ENCODE measurements around the gene RTL10.

The RTL10 gene

DNA sequence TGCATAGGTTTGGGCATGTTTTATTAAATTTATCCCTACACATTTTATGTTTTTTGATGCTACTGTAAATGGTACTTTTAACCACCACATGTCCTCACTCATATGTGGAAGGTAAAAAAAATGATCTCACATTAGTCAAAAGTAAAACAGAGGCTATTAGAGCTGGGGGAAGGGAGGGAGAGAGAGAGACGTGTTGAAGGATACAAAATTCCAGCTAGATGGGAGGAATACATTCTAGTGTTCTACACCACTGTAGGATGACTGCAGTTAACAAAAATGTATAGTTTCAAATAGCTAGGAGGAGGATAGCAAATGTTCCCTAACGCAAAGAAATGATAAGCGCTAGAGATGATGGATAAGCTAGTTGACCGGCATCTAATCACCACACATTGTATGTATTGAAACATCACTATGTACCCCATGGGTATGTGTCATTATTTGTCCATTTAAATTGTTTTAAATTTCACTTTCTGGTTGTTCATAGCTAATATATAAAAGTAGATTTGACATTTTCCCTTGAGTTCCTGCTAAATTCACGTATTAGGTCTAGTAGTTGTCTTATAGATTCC lies 9.9 kb upstream of the RTL10 start:
- POLR2A ChIA-PET (ENCODE audit: low non-redundant PET) = no interaction called here
- no peak overlapping the region for H3K27ac ChIP-seq
- DNase-seq (ENCODE audit: low spot score) = no peak
- CTCF ChIA-PET = no interaction called here
- TF ChIP-seq, protein P1, sequence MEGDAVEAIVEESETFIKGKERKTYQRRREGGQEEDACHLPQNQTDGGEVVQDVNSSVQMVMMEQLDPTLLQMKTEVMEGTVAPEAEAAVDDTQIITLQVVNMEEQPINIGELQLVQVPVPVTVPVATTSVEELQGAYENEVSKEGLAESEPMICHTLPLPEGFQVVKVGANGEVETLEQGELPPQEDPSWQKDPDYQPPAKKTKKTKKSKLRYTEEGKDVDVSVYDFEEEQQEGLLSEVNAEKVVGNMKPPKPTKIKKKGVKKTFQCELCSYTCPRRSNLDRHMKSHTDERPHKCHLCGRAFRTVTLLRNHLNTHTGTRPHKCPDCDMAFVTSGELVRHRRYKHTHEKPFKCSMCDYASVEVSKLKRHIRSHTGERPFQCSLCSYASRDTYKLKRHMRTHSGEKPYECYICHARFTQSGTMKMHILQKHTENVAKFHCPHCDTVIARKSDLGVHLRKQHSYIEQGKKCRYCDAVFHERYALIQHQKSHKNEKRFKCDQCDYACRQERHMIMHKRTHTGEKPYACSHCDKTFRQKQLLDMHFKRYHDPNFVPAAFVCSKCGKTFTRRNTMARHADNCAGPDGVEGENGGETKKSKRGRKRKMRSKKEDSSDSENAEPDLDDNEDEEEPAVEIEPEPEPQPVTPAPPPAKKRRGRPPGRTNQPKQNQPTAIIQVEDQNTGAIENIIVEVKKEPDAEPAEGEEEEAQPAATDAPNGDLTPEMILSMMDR (conservative IDR thresholded peaks at IDR 0.05; ENCODE audit: low read depth) = no peak

DNA sequence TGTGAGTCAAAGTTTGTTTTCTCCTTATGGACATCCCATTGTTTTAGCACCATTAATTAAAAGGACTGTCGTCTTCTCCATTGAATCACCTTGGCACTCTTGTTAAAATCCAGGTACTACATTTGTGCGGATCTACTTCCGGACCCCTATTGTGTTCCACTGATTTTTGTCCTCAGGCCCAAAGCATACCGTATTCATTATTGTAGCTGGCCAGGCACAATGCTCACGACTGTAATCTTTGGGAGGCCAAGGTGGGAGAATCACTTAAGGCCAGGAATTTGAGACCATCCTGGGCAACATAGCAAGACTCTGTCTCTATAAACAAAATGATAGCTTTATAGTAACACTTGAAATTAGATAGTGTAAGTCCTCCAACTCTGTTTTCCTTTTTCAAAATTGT lies 8.9 kb upstream of the RTL10 start:
- ChIA-PET CTCF (no interaction called here), POLR2A (ENCODE audit: low non-redundant PET) (no interaction called here)
- TF ChIP-seq, protein P1 (conservative IDR thresholded peaks at IDR 0.05; ENCODE audit: low read depth) = no peak
- H3K27ac ChIP-seq = no peak overlapping the region
- DNase-seq (ENCODE audit: low spot score) = no peak

DNA sequence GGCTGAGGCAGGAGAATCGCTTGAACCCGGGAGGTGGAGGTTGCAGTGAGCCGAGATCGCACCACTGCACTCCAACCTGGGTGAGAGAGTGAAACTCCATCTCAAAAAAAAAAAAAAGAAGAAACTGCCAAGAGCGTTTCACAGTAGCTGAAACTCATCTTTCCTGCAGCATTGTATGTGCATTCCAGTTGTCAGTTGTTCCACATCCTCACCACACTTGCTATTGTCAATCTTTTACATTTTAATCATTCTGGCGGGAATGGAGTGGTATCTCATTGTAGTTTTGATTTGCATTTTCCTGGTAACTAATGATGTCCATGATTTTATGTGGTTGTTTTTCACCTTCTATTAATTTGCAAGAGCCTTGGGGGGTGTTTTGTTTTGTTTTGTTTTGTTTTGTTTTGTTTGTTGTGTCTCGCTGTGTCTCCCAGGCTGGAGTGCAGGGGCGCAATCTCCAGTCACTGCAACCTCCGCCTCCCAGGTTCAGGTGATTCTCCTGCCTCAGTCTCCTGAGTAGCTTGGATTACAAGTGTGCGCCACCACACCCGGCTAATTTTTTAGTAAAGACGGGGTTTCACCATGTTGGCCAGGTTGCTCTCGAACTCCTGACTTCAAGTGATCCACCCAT lies 8.1 kb upstream of the RTL10 start:
- DNase-seq (ENCODE audit: low spot score) = no peak
- POLR2A ChIA-PET (ENCODE audit: low non-redundant PET) = no interaction called here
- CTCF ChIA-PET = interaction anchor here (0.7 kb wide), 1 partner anchor 9 kb away, joined by 3 read pairs; no protein-coding TSS in a partner anchor
- TF ChIP-seq, protein P1 (conservative IDR thresholded peaks at IDR 0.05; ENCODE audit: low read depth) = no peak
- H3K27ac ChIP-seq = no peak overlapping the region

DNA sequence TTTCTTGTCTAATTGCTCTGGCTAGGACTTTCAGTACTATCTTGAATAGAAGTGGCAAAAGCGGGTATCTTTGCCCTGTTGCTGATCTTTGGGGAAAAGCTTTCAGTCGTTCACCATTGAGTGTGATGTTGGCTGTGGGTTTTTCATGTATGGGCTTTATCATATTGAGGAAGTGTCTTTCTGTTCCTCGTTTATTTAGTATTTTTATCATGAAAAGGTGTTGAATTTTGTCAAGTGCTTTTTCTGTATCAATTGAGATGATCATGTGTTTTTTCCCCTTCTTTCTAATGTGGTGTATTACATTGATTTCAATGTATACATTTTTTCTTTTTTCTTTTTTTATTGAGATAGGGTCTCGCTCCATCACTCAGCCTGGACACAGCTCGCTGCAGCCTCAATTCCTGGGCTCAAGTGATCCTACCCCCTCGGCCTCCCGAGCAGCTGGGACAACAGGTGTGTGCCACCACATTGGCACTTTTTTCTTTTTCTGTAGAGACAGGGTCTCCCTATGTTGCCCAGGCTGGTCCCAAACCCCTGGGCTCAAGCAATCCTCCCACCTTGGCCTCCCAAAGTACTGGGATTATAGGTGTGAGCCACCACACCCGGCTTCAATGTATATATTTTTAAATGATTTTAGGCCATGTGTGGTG lies 5.3 kb upstream of the RTL10 start:
- POLR2A ChIA-PET (ENCODE audit: low non-redundant PET) = no interaction called here
- no peak for DNase-seq (ENCODE audit: low spot score)
- TF ChIP-seq, protein P1 (conservative IDR thresholded peaks at IDR 0.05; ENCODE audit: low read depth) = no peak

DNA sequence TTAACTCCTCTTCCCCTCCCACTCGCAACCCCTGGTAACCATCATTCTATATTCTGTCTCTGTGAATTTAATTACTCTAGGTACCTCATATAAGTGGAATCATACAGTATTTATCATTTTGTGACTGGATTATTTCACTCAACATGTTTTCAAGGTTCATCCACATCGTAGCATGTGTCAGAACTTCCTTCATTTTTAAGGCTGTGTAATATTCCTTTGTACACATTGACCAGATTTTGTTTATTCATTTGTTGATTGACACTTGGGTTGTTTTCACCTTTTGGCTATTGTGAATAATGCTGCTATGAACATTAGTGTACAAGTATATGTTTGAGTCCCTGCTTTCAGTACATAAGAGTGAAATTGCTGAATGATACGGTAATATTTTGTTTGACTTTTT lies 2.7 kb upstream of the RTL10 start:
- POLR2A ChIA-PET (ENCODE audit: low non-redundant PET) = no interaction called here
- TF ChIP-seq, protein P1 (conservative IDR thresholded peaks at IDR 0.05; ENCODE audit: low read depth) = no peak
- H3K27ac ChIP-seq = no peak overlapping the region
- no peak for DNase-seq (ENCODE audit: low spot score)
- CTCF ChIA-PET = no interaction called here

More for the DNA sequence above, 5.3 kb upstream of the RTL10 start:
- no peak overlapping the region for H3K27ac ChIP-seq
- CTCF ChIA-PET = no interaction called here

DNA sequence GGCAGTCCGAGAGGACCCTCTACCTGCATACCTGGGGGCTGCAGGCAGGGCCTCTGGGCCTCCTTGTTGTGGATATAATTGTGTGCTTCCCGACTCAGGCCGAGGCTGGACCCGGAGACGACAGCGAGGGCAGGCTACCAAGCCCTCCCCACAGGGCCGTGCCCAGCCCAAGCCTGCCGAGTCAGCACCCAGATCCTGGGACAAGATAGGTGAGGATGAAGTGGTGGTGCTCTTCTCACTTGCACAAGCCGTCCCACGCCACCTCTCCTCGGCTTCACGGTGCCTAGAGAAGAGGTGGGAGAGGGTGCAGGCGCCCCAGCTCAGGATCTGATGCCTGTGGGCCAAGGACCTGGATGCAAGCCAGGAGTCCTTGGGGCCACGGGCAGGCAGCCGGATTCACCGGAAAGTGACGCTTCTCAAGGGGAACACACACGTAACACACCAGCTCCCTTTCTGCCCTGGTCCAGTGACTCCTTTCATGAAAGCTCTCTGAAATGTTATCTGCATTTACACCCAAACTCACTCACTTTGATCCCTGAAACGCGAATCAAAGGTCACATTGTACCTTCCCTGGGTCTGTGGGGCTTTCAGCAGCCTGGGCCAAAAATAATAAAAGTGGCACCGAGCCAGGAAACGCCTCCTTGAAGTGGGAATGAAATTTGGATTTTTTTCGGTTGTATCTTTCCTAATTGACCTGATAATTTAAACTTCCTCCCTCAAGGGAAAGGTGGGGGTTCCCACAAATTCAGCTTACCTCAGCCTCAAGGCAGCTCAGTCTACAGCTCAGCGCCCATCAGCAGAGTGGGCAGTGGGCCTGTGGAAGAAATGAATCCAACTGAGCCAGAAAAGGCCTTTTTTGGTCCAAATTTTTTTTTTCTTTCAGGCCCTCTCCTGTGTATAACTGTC lies 1.1 kb upstream of the RTL10 start:
- TF ChIP-seq, protein P1 (conservative IDR thresholded peaks at IDR 0.05; ENCODE audit: low read depth) = no peak
- CTCF ChIA-PET = interaction anchor here (0.6 to 0.7 kb wide), 2 partner anchors 9 to 14 kb away, joined by 3 to 4 read pairs; no protein-coding TSS in a partner anchor
- POLR2A ChIA-PET (ENCODE audit: low non-redundant PET) = interaction anchor here (0.6 kb wide), 1 partner anchor 49 kb away, joined by 3 read pairs; no protein-coding TSS in a partner anchor
- H3K27ac ChIP-seq = peak overlapping the region; percentile 93
- DNase-seq (ENCODE audit: low spot score) = peak; percentile 72
